ENCODE results near the gene UBL7. TPM values are rescaled to one million over a fixed set of nuclear protein-coding genes. Genes with fewer than 3 reads are reported as not detected.

The UBL7 gene
- total and polyA plus RNA-seq, 2 donors (not counting 1 experiment from before 2014, with no cell fraction given), result 44.4 to 73.9 TPM

GRCh38 chr15:74461847-74462511 lies 1.0 kb upstream of the UBL7 start:
- CTCF ChIA-PET, result interaction anchor here (0.7 to 6.1 kb wide), 8 partner anchors 22 to 170 kb away, joined by 3 to 54 read pairs (median 6); no protein-coding TSS in a partner anchor
- WGBS (ENCODE audit: insufficient coverage), result 57% methylated on average over 4 of the region's 8 CpGs

More at GRCh38 chr15:74461847-74462511, 1.0 kb upstream of the UBL7 start:
- no peaks in the 10 kb centered on the region for H3K27me3 Mint-ChIP-seq
- Histone ChIP-seq H3K9ac (ENCODE audit: low read length) (peak overlapping the region; percentile 90), H3K4me1 (ENCODE audit: control insufficient read depth in 2 of 2, insufficient read depth in 2 of 2, low read length in 2 of 2) (peaks cover 30 to 40% of the 10 kb centered on the region in 2 donors), H3K9me3 (ENCODE audit: control extremely low read depth in 1 of 3, control insufficient read depth in 2 of 3, insufficient read depth in 1 of 3, low read length in 2 of 3) (no peaks in the 10 kb centered on the region), H4K20me1 (ENCODE audit: control insufficient read depth, insufficient read depth, low read length, poor library complexity, severe bottlenecking) (no peaks in the 10 kb centered on the region), H3K79me2 (ENCODE audit: control insufficient read depth, insufficient read depth, low read length) (peaks cover 43% of the 10 kb centered on the region), H3K4me3 (ENCODE audit: control extremely low read depth in 1 of 5, extremely low read depth in 1 of 5, insufficient read depth in 1 of 5, low read depth in 2 of 5, low read length in 4 of 5) (peak overlapping the region in 4 of 5 experiments; percentile 79 to 99 (median 94)), H3K4me2 (replicated peaks; ENCODE audit: low read depth, low read length, poor library complexity, severe bottlenecking) (peak overlapping the region; percentile 87), H3K36me3 (replicated peaks in 1 of 2; ENCODE audit: control extremely low read depth in 1 of 2, control insufficient read depth in 1 of 2, extremely low read depth in 1 of 2, insufficient read depth in 2 of 2, low read length in 1 of 2) (peaks cover 0 to 16% of the 10 kb centered on the region in 2 experiments), H3K27me3 (replicated peaks in 1 of 4; ENCODE audit: control extremely low read depth in 1 of 4, control insufficient read depth in 3 of 4, insufficient read depth in 4 of 4, low read length in 3 of 4) (no peaks in the 10 kb centered on the region), H3K27ac (ENCODE audit: low read length in 2 of 2) (peak overlapping the region in 1 of 2 donors; percentile 80), H2AFZ (ENCODE audit: insufficient read depth, low read depth, low read length, poor library complexity, severe bottlenecking) (peak overlapping the region; percentile 98)
- peak overlapping the region; percentile 7 for H3K27ac Mint-ChIP-seq
- POLR2A ChIA-PET, result interaction anchor here (0.6 to 1.5 kb wide), 4 partner anchors 35 to 762 kb away, joined by 3 to 8 read pairs (median 4); no protein-coding TSS in a partner anchor
- peaks cover 39% of the 10 kb centered on the region for H3K4me1 Mint-ChIP-seq
- TF ChIP-seq EZH2 (IDR thresholded peaks at IDR 0.05; ENCODE audit: borderline replicate concordance, insufficient read depth, low read depth, low read length, poor library complexity, severe bottlenecking) (no peak), CTCF (IDR thresholded peaks at IDR 0.05) (no peak)
- intact Hi-C loops (cut with micrococcal nuclease), result loop anchor here (1.0 to 5.0 kb wide), 9 partner anchors 24 to 477 kb away; partner anchors contain the start of genes ARID3B, CLK3, COX5A and PML
- ATAC-seq (ENCODE audit: low read depth) (no peak), DNase-seq (no peak)
- peak overlapping the region; percentile 92 for H3K4me3 Mint-ChIP-seq
- no peaks in the 10 kb centered on the region for H3K9me3 Mint-ChIP-seq (ENCODE audit: insufficient read depth)

All from B cell (primary cell).